ENCODE measurements around the gene KLC4. TPM values are rescaled to one million over a fixed set of nuclear protein-coding genes. Genes with fewer than 3 reads are reported as not detected.
A peak's percentile ranks its signal among the peaks of the same experiment; 100 is the strongest.

Gene KLC4
- total and polyA plus RNA-seq, 9 of the 15 experiments (the other 6 are each of a cell fraction or from before 2014, with no cell fraction given) = 1.7 to 16.2 (median 7.7) TPM

DNA sequence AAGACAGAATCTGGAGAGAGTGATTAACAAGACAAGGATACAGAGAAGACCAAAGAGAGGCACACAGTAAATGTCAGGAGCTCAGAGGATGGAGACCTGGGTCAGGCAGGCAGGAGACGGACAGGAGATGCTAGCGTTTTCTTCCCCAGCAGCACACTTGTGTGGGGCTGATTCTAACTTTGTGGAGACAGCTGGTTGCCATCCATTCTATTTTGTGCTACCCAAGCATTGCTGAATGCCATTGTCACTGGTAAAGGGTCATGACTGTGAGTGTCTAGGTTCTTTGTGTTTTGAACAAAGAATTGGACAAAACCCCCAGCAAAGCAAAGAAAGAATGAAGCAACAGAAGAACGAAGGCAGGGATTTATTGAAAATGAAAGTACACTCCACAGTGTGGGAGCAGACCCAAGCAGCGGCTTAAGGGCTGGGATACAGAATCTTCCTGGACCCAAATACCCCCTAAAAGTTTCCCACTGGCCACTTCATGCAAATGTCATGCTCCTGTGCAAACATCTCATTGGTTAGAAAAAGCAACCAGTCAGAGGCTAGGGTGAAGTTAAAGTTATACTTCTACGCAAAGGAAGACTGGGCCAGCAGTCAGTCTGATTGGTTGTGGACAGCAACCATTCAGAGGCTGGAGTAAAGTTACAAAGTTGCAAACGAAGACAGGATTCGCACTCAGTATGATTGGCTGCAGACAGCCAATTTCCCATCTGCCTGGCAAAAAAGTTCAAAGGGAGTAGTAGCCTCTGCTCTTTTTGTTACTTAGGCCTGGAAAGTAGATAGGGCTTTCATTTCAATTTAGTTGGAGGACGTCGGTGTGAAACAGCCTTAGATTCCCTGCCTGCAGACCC lies 34.2 kb downstream of the KLC4 start (continued):
- TF ChIP-seq ZBTB5 (IDR thresholded peaks at IDR 0.05) (peak; percentile 90), ARID2 (IDR thresholded peaks at IDR 0.05) (no peak), KDM5B (IDR thresholded peaks at IDR 0.05; ENCODE audit: insufficient replicate concordance, low read depth, low read length) (peak; percentile 25), ZNF316 (IDR thresholded peaks at IDR 0.05) (no peak), ETS1 (conservative IDR thresholded peaks at IDR 0.05; ENCODE audit: control insufficient read depth, low read depth, low read length) (no peak), CBX3 (IDR thresholded peaks at IDR 0.05; ENCODE audit: borderline replicate concordance in 1 of 2, low read length in 2 of 2) (no peak), NFYB (IDR thresholded peaks at IDR 0.05; ENCODE audit: extremely low read depth, insufficient read length) (peak; percentile 69), PHF21A (IDR thresholded peaks at IDR 0.05; ENCODE audit: borderline replicate concordance, low read depth) (no peak), CHAMP1 (IDR thresholded peaks at IDR 0.05) (no peak), TFAP4 (CRISPR knock-in tag; IDR thresholded peaks at IDR 0.05; ENCODE audit: borderline replicate concordance) (no peak), TSHZ1 (CRISPR knock-in tag; IDR thresholded peaks at IDR 0.05) (no peak), RBFOX2 (IDR thresholded peaks at IDR 0.05; ENCODE audit: low read depth, low read length) (0 out of 2 replicates have a peak, but pooled peaks have one; percentile 32), ZNF253 (CRISPR knock-in tag; conservative IDR thresholded peaks at IDR 0.05) (no peak), SRSF9 (IDR thresholded peaks at IDR 0.05; ENCODE audit: borderline replicate concordance, low read depth, low read length) (no peak)
